Vagina (tissue), 2 donors: ENCODE measurements around the gene SETD1B. TPM values are rescaled to one million over a fixed set of nuclear protein-coding genes. Genes with fewer than 3 reads are reported as not detected.

ENCODE experiments used
- DNase-seq, 2 donors: peaks; one replicate each; pipeline ENCODE4 v3.0.0-alpha.2; 2017; ENCODE audit errors: extremely low spot score in 2 of 2
- H3K27ac ChIP-seq: fragments of 200-600 bp; sonication (generic); one replicate; pipeline ENCODE4 v1.5.1; 2019
- H3K27me3 ChIP-seq: fragments of 200-600 bp; sonication (generic); one replicate; pipeline ENCODE4 v1.5.1; 2019
- H3K36me3 ChIP-seq, 2 donors: fragments of 200-600 bp; sonication (generic); one replicate each; pipeline ENCODE4 v1.5.1; 2017 to 2019
- H3K4me1 ChIP-seq: fragments of 200-600 bp; sonication (generic); one replicate; pipeline ENCODE4 v1.5.1; 2019
- H3K4me3 ChIP-seq, 2 donors: fragments of 200-600 bp; sonication (generic); 1 replicate in 1 of 2; 2 replicates in 1 of 2; pipeline ENCODE4 v1.5.1; 2016 to 2019
- H3K9me3 ChIP-seq: fragments of 200-600 bp; sonication (generic); one replicate; pipeline ENCODE4 v1.5.1; 2019
- CTCF ChIP-seq, 3 experiments: fragments of 450-650 bp in 2 of 3; fragments of 200-600 bp in 1 of 3; sonication (generic) in 1 of 3; IDR thresholded peaks; one replicate each; pipeline ENCODE4 v1.5.1; 2017 to 2019; ENCODE audit warnings: antibody characterized with exemption in 3 of 3, mild to moderate bottlenecking in 2 of 3, moderate library complexity in 2 of 3
- POLR2A ChIP-seq, 2 donors: fragments of 450-650 bp; IDR thresholded peaks; one replicate each; pipeline ENCODE4 v1.6.1; 2017; ENCODE audit warnings: antibody characterized with exemption in 2 of 2, mild to moderate bottlenecking in 2 of 2, moderate library complexity in 2 of 2
- POLR2AphosphoS5 ChIP-seq, 2 donors: sonication (generic); formaldehyde crosslinking; IDR thresholded peaks; one replicate each; pipeline ENCODE4 v1.9.0; 2017; ENCODE audit warnings: antibody characterized with exemption in 2 of 2, mild to moderate bottlenecking in 2 of 2, low read depth in 1 of 2; ENCODE audit not compliant: insufficient read depth in 1 of 2
- intact Hi-C: fragments of 100-400 bp; cut with DNase I; formaldehyde crosslinking; loops from one replicate; pipeline ENCODE4 v1.15.1; 2023
- total RNA-seq: library from RNA; depleted of rRNA; stranded (reverse); fragments of >200 nt; gene quantifications from one replicate; pipeline ENCODE4 v1.2.3, GENCODE V29; 2016

The SETD1B gene
- total RNA-seq, 1 donor from 2014 or later = 10.6 TPM

GRCh38 chr12:121786440-121786825, 17.4 kb upstream of the SETD1B start:
- H3K36me3 ChIP-seq = no peaks in the 10 kb centered on the region
- H3K27ac ChIP-seq = peak overlapping the region; percentile 66
- no peak for DNase-seq
- H3K27me3 ChIP-seq = no peaks in the 10 kb centered on the region
- peaks cover 48% of the 10 kb centered on the region for H3K4me1 ChIP-seq
- no peak overlapping the region for H3K4me3 ChIP-seq
- intact Hi-C loops = no loop called here
- H3K9me3 ChIP-seq = no peaks in the 10 kb centered on the region
- no peak for TF ChIP-seq POLR2A (IDR thresholded peaks at IDR 0.05)
- peak; percentile 50 to 75 for TF ChIP-seq POLR2AphosphoS5 (IDR thresholded peaks at IDR 0.05; ENCODE audit: insufficient read depth in 1 of 2, low read depth in 1 of 2)

GRCh38 chr12:121787063-121788025, 16.5 kb upstream of the SETD1B start:
- intact Hi-C loops = no loop called here
- Histone ChIP-seq H3K27ac (peak overlapping the region; percentile 66), H3K4me1 (peaks cover 38% of the 10 kb centered on the region)

GRCh38 chr12:121788176-121788818, 15.5 kb upstream of the SETD1B start:
- H3K27ac ChIP-seq = peak overlapping the region; percentile 60
- H3K27me3 ChIP-seq = no peaks in the 10 kb centered on the region
- no peaks in the 10 kb centered on the region for H3K36me3 ChIP-seq
- no peak for TF ChIP-seq CTCF (IDR thresholded peaks at IDR 0.05)
- no peak for TF ChIP-seq POLR2AphosphoS5 (IDR thresholded peaks at IDR 0.05; ENCODE audit: insufficient read depth in 1 of 2, low read depth in 1 of 2)
- TF ChIP-seq POLR2A (IDR thresholded peaks at IDR 0.05) = no peak
- no peak for DNase-seq
- intact Hi-C loops = no loop called here
- no peak overlapping the region for H3K4me3 ChIP-seq
- no peaks in the 10 kb centered on the region for H3K9me3 ChIP-seq
- peaks cover 37% of the 10 kb centered on the region for H3K4me1 ChIP-seq

More at GRCh38 chr12:121787063-121788025, 16.5 kb upstream of the SETD1B start:
- Histone ChIP-seq H3K27me3 (no peaks in the 10 kb centered on the region), H3K4me3 (no peak overlapping the region), H3K9me3 (no peaks in the 10 kb centered on the region), H3K36me3 (no peaks in the 10 kb centered on the region)
- DNase-seq = no peak
- TF ChIP-seq CTCF (IDR thresholded peaks at IDR 0.05) (no peak), POLR2A (IDR thresholded peaks at IDR 0.05) (no peak), POLR2AphosphoS5 (IDR thresholded peaks at IDR 0.05; ENCODE audit: insufficient read depth in 1 of 2, low read depth in 1 of 2) (no peak)

GRCh38 chr12:121789233-121789781, 14.5 kb upstream of the SETD1B start:
- DNase-seq = no peak
- intact Hi-C loops = no loop called here
- peaks cover 43% of the 10 kb centered on the region for H3K4me1 ChIP-seq
- no peak overlapping the region for H3K4me3 ChIP-seq
- TF ChIP-seq CTCF (IDR thresholded peaks at IDR 0.05) (no peak), POLR2AphosphoS5 (IDR thresholded peaks at IDR 0.05; ENCODE audit: insufficient read depth in 1 of 2, low read depth in 1 of 2) (peak in 1 of 2 donors; percentile 16)
- peak overlapping the region; percentile 60 for H3K27ac ChIP-seq
- no peaks in the 10 kb centered on the region for H3K27me3 ChIP-seq
- no peaks in the 10 kb centered on the region for H3K9me3 ChIP-seq
- no peaks in the 10 kb centered on the region for H3K36me3 ChIP-seq
